ENCODE results near the gene PCGF3.
"Not testable (repeated sequence)": the region's sequence is repeated elsewhere in the genome, so short reads cannot be mapped to it uniquely, and the experiment has no call there.

PCGF3 gene

DNA sequence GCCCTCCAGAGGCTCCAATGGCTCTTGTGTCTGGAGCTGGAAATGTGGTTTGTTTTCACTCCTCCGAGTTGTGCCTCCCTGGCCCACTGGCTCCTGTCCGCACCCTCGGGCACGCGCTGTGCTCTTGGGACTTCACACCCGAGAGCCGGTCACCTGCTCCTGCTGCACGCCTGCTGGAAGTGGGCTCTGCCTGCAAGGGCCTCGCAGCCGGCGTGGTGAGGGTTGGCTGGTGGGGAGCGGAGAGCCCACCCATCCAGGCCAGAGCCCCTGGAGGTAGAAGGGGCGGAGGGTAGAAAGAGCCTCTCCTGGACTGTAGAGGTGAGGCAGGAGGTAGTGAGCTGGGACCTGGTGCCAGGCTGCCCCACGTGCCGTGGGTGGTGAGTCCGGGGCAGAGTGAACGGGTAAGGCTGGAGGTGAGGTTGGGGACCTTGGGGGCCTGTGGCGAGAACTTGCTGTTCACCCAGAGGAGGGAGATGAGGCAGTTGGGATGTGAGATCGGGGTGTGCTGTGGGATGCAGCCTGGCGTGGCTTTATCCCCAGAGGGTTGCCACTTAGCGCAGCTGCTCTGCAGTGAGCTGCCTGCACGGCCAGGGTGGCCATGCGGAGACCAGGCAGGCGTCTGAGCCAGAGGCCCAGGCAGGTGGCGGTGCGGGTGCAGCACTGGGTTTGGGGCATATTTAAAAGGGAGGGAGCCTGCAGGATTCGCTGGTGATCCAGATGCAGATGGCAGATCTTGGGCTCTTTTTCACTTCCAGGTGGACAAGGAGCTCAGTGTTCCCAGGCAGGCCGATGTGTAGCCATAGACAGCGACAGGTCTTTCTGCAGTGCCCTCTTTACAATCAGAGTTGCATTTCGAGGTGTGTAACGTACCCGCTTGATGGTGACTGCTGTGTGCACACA lies 48.8 kb downstream of the PCGF3 start:
- Histone ChIP-seq H3K4me2 (ENCODE audit: low read depth, low read length, poor library complexity, severe bottlenecking) (no peak overlapping the region), H3K36me3 (ENCODE audit: low read length) (no peaks in the 10 kb centered on the region), H3K27me3 (ENCODE audit: low read length) (no peaks in the 10 kb centered on the region), H2AFZ (ENCODE audit: low read depth, low read length, severe bottlenecking) (no peak overlapping the region), H3K9me2 (replicated peaks; ENCODE audit: insufficient read depth, low read length) (no peaks in the 10 kb centered on the region), H3K27ac (ENCODE audit: low read depth, low read length) (no peak overlapping the region), H3K9me3 (ENCODE audit: insufficient read depth, low read length) (no peaks in the 10 kb centered on the region), H3K79me2 (ENCODE audit: insufficient read depth, low read length) (0 out of 2 replicates have a peak, but pooled peaks cover 5% of the 10 kb centered on the region), H3F3A (ENCODE audit: insufficient read depth) (peaks cover 4% of the 10 kb centered on the region; the same call in 1 of the 2 replicates), H3K4me3 (ENCODE audit: insufficient read depth, low read length, poor library complexity, severe bottlenecking) (no peak overlapping the region), H3K9ac (ENCODE audit: low read length) (no peak overlapping the region), H4K20me1 (ENCODE audit: low read depth, low read length) (no peaks in the 10 kb centered on the region)
- TF ChIP-seq EZH2phosphoT487 (conservative IDR thresholded peaks at IDR 0.05; ENCODE audit: low read length) (no peak), CTCF (IDR thresholded peaks at IDR 0.05; ENCODE audit: insufficient read depth, low read length, poor library complexity, severe bottlenecking) (no peak)

- Histone ChIP-seq H4K20me1 (ENCODE audit: low read depth, low read length) (no peaks in the 10 kb centered on the region), H3K4me3 (ENCODE audit: insufficient read depth, low read length, poor library complexity, severe bottlenecking) (no peak overlapping the region), H3K79me2 (ENCODE audit: insufficient read depth, low read length) (no peaks in the 10 kb centered on the region), H3K9me3 (ENCODE audit: insufficient read depth, low read length) (no peaks in the 10 kb centered on the region), H3K27ac (ENCODE audit: low read depth, low read length) (no peak overlapping the region), H3K9me2 (replicated peaks; ENCODE audit: insufficient read depth, low read length) (no peaks in the 10 kb centered on the region), H3K4me2 (ENCODE audit: low read depth, low read length, poor library complexity, severe bottlenecking) (no peak overlapping the region), H3F3A (ENCODE audit: insufficient read depth) (peaks cover 4% of the 10 kb centered on the region; the same call in 1 of the 2 replicates), H3K9ac (ENCODE audit: low read length) (no peak overlapping the region), H3K36me3 (ENCODE audit: low read length) (no peaks in the 10 kb centered on the region; the same call in 1 of the 2 replicates), H2AFZ (ENCODE audit: low read depth, low read length, severe bottlenecking) (no peak overlapping the region), H3K27me3 (ENCODE audit: low read length) (no peaks in the 10 kb centered on the region)
- TF ChIP-seq CTCF (IDR thresholded peaks at IDR 0.05; ENCODE audit: insufficient read depth, low read length, poor library complexity, severe bottlenecking) (no peak), EZH2phosphoT487 (conservative IDR thresholded peaks at IDR 0.05; ENCODE audit: low read length) (no peak)
These were observed 51.5 kb downstream of the PCGF3 start for GRCh38 chr4:757111-757510.

- not testable (repeated sequence) for H3K79me2 ChIP-seq (ENCODE audit: insufficient read depth, low read length); H3F3A ChIP-seq (ENCODE audit: insufficient read depth); H3K36me3 ChIP-seq (ENCODE audit: low read length); H3K9me2 ChIP-seq (replicated peaks; ENCODE audit: insufficient read depth, low read length); H2AFZ ChIP-seq (ENCODE audit: low read depth, low read length, severe bottlenecking); H3K4me2 ChIP-seq (ENCODE audit: low read depth, low read length, poor library complexity, severe bottlenecking); H4K20me1 ChIP-seq (ENCODE audit: low read depth, low read length); H3K9me3 ChIP-seq (ENCODE audit: insufficient read depth, low read length); H3K27me3 ChIP-seq (ENCODE audit: low read length); H3K4me3 ChIP-seq (ENCODE audit: insufficient read depth, low read length, poor library complexity, severe bottlenecking); H3K9ac ChIP-seq (ENCODE audit: low read length); H3K27ac ChIP-seq (ENCODE audit: low read depth, low read length)
These were observed 54.2 kb downstream of the PCGF3 start for GRCh38 chr4:759810-760209.

- no peaks in the 10 kb centered on the region for H3K27me3 ChIP-seq (ENCODE audit: low read length)
- H3K27ac ChIP-seq (ENCODE audit: low read depth, low read length): no peak overlapping the region
- no peak overlapping the region for H3K9ac ChIP-seq (ENCODE audit: low read length)
- TF ChIP-seq EZH2phosphoT487 (conservative IDR thresholded peaks at IDR 0.05; ENCODE audit: low read length) (no peak), CTCF (IDR thresholded peaks at IDR 0.05; ENCODE audit: insufficient read depth, low read length, poor library complexity, severe bottlenecking) (no peak)
- no peak overlapping the region for H2AFZ ChIP-seq (ENCODE audit: low read depth, low read length, severe bottlenecking)
- H3K4me2 ChIP-seq (ENCODE audit: low read depth, low read length, poor library complexity, severe bottlenecking): no peak overlapping the region
- no peaks in the 10 kb centered on the region for H3K9me3 ChIP-seq (ENCODE audit: insufficient read depth, low read length)
- H3K79me2 ChIP-seq (ENCODE audit: insufficient read depth, low read length): no peaks in the 10 kb centered on the region
- no peaks in the 10 kb centered on the region for H4K20me1 ChIP-seq (ENCODE audit: low read depth, low read length)
- H3K4me3 ChIP-seq (ENCODE audit: insufficient read depth, low read length, poor library complexity, severe bottlenecking): no peak overlapping the region
- no peaks in the 10 kb centered on the region for H3K9me2 ChIP-seq (replicated peaks; ENCODE audit: insufficient read depth, low read length)
- peaks cover 9% of the 10 kb centered on the region; the same call in 1 of the 2 replicates for H3F3A ChIP-seq (ENCODE audit: insufficient read depth)
- no peaks in the 10 kb centered on the region; the same call in 1 of the 2 replicates for H3K36me3 ChIP-seq (ENCODE audit: low read length)
These were observed 55.0 kb downstream of the PCGF3 start for GRCh38 chr4:760616-761015.
